HG03280 (cell line): ENCODE results near the gene ESYT3.

Experiments
- ATAC-seq: cut with Tn5 transposase; IDR thresholded peaks from one replicate; pipeline ENCODE4 v1.9.1; 2021; ENCODE audit warnings: mild to moderate bottlenecking, moderate library complexity; ENCODE audit not compliant: unreplicated experiment

The ESYT3 gene

GRCh38 chr3:138434276-138434874 is at the start of gene ESYT3:
Gene ESYT3 (plus strand): TSS chr3:138434616. CDS start chr3:138434799, 183 bp downstream.
- no peak for ATAC-seq

- ATAC-seq: no peak
These were observed 49.4 kb upstream of the ESYT3 start for GRCh38 chr3:138384976-138385375.

GRCh38 chr3:138389144-138389601 is 45.2 kb upstream of the ESYT3 start:
- ATAC-seq: no peak

DNA sequence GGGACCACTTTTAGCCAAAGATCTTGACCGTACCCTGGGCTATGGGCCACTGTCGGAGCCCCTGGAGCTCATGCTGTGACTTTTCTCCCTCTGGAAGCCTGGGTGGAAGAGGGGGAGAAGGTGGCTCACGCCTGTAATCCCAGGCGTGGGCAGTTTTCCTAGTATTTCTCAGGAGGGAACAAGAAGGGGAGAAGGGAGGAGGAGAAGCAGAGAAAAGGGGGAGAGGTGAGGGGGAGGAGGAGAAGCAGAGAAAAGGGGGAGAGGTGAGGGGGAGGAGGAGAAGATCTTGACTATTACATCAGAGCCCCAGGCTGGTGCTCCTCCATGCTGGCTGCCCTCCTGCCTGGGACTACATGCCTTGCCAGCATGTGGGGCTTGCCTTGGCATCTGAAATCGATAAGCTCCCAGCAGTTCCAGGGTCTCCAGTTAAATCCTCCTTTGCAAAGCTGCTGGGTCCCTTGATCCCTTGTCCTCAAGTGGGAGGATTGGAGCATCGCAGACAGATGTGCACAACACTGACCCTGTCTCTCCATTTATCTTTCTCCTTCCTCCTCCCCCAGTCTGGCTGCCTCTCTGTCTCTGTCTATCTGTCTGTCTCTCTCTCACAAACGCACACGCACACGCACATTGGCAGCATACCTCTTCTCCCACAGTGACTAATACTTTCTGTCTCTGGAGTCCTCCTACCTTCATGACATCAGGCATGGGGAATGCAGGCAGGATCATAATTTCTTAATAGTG is 44.4 kb upstream of the ESYT3 start:
- no peak for ATAC-seq

GRCh38 chr3:138390582-138390932 is 43.9 kb upstream of the ESYT3 start:
- no peak for ATAC-seq

GRCh38 chr3:138394156-138394555 is 40.3 kb upstream of the ESYT3 start:
- ATAC-seq: no peak

- ATAC-seq: no peak
These were observed 39.7 kb upstream of the ESYT3 start for GRCh38 chr3:138394686-138395085.

GRCh38 chr3:138395865-138396751 is 38.3 kb upstream of the ESYT3 start:
- no peak for ATAC-seq

DNA sequence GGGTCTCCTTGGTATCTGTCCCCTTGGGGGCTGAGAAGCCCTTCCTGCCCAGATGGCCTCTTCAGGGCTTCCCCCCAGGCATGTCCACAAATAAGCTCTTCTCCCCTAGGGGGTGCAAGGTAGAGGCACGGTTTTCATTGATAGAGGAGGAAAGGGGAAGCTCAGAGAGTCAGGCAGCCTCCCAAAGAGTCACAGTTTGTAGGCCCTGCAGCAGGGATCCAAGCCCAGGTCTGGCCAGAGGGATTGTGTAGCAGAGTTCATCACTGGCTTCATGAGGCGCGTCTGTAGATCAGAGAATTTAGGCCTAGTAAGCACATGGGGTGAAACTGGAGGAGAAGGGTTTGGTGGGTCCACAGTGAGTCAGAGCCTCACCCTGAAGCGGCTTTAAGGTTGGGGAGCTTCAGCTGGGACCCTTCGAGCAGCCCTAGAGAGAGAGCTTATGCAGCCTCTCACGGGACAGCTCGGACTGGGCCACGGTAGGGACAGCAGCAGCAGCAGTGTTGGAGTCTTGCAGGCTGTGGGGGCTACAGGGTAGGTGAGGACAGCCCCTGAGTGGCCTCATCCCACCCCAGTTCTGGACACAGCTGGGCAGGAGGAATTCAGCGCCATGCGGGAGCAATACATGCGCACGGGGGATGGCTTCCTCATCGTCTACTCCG is 37.5 kb upstream of the ESYT3 start:
- ATAC-seq: no peak

- no peak for ATAC-seq
These were observed 36.4 kb upstream of the ESYT3 start for GRCh38 chr3:138397983-138398382.

- no peak for ATAC-seq
These were observed 35.4 kb upstream of the ESYT3 start for GRCh38 chr3:138398791-138399575.

DNA sequence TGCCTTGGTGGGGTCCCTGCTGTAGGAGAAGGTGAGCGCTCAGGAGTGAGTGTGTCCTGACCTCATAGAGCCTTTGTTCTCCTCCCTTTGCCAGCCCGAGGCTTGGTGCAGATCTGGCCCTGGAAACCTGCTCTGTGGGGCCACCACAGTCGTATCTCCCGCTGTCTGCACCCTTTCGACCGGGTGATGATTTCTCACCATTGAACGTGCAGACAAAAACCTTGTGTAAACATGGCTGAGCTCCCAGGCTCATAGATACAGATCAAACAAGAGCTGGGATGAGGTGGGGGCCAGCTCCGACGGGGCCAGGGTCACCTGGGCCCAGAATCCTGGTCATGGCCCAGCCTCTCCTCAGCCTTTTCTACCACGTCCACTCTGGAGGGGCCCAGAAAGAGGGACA is 34.6 kb upstream of the ESYT3 start:
- no peak for ATAC-seq

- no peak for ATAC-seq
These were observed 33.8 kb upstream of the ESYT3 start for GRCh38 chr3:138400651-138401070.

GRCh38 chr3:138401834-138402233 is 32.6 kb upstream of the ESYT3 start:
- ATAC-seq: no peak

DNA sequence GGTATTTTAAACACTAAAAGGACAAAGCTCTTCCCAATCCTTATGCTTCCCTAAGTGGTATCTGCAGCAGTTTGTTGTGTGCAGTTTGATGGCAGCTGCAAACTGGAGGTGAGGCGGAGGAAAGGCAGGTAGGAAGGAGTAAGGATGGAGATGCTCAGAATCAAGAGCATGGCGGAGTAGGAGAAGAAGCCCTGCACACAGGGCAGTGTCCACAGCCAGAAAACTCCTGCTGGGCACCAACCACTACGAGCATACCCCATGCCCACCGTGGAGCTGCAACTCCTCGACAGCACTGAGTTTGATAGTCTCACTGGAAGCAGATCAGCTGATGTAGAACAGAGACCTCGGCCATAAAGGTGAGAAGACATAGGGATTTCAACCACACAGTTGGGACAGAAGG is 30.3 kb upstream of the ESYT3 start:
- no peak for ATAC-seq

GRCh38 chr3:138405001-138405400 is 29.4 kb upstream of the ESYT3 start:
- no peak for ATAC-seq

- no peak for ATAC-seq
These were observed 28.9 kb upstream of the ESYT3 start for GRCh38 chr3:138405486-138405885.

DNA sequence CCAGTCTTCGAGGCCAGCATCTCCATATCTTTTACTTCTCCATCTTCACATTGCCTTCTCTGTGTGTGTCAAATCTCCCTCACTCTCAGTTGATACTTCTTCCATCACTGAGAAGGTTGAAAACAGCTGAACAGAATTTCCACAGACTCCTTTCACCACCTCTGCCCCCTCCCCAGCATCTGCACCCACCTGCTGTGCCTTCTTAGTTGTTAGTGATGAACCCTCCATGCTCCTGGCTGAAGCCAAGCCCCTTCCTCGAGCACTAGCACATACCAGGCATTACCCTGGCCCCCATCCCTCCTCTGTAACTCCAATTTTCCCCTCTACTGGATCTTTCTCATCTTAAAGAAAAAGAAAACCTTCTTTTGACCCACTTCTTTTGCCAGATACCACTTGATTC is 27.8 kb upstream of the ESYT3 start:
- ATAC-seq: no peak

DNA sequence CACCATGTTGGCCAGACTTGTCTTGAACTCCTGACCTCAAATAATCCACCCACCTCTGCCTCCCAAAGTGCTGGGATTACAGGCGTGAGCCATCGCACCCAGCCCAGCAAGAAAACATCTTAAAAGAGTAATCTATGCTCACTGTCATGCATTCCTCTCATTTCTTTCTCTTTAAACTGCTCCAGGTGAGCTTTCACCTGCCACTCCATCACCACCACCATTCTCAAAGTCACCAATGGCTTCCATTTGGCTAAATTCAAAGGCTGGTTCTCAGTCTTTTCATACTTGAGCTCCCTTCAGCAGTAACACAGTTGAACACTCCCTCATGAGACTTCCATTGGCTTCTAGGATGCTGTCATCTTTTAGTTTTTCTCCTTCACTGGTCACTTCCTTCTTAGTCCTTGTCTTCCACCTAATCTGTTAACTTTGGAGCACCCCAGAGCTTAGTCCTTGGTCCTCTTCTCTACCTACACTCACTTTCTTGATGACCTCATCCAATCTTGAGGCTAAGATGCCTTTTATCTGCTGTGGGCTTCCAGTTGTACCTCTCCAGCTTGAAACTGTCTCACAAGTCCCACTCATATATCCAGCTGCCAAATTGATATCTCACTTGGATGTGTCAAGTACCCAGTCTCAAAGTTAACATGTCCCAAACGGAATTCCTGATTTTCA is 27.0 kb upstream of the ESYT3 start:
- no peak for ATAC-seq
